ENCODE data around the gene WAPL. TPM values are rescaled to one million over a fixed set of nuclear protein-coding genes. Genes with fewer than 3 reads are reported as not detected.
A peak's percentile ranks its signal among the peaks of the same experiment; 100 is the strongest.

Gene WAPL
- polyA plus RNA-seq, 1 experiment = 24.5 TPM

- Histone ChIP-seq H3K9me3 (ENCODE audit: control insufficient read depth, insufficient read depth, low read length) (no peaks in the 10 kb centered on the region), H3K27me3 (ENCODE audit: control insufficient read depth, insufficient read depth, low read length) (no peaks in the 10 kb centered on the region), H3K4me3 (ENCODE audit: low read depth, low read length) (peak overlapping the region; percentile 10; the same call in 1 of the 2 replicates), H3K27ac (ENCODE audit: low read depth, low read length) (no peak overlapping the region)
- CTCF ChIA-PET = no interaction called here
- DNase-seq (ENCODE audit: low read depth, low spot score) = no peak
- peak; percentile 21; the same call in 1 of the 2 replicates for TF ChIP-seq CTCF (IDR thresholded peaks at IDR 0.05; ENCODE audit: low read depth, low read length)
- POLR2A ChIA-PET = no interaction called here
Observed at GRCh38 chr10:86523348-86523747, 1.8 kb upstream of the WAPL start.

GRCh38 chr10:86522510-86522855 lies 891 bp upstream of the WAPL start:
- TF ChIP-seq CTCF (IDR thresholded peaks at IDR 0.05; ENCODE audit: low read depth, low read length) = no peak
- Histone ChIP-seq H3K27ac (ENCODE audit: low read depth, low read length) (peak overlapping the region; percentile 11), H3K27me3 (ENCODE audit: control insufficient read depth, insufficient read depth, low read length) (no peaks in the 10 kb centered on the region), H3K9me3 (ENCODE audit: control insufficient read depth, insufficient read depth, low read length) (no peaks in the 10 kb centered on the region), H3K4me3 (ENCODE audit: low read depth, low read length) (peak overlapping the region; percentile 87)
- DNase-seq (ENCODE audit: low read depth, low spot score) = no peak
- ChIA-PET POLR2A (interaction anchor here (1.9 kb wide), 1 partner anchor 15 kb away, joined by 6 read pairs; no protein-coding TSS in a partner anchor), CTCF (interaction anchor here (0.6 to 2.0 kb wide), 5 partner anchors 63 to 1245 kb away, joined by 3 to 7 read pairs (median 4); no protein-coding TSS in a partner anchor)

GRCh38 chr10:86520871-86521677 lies 518 bp downstream of the WAPL start:
- Histone ChIP-seq H3K9me3 (ENCODE audit: control insufficient read depth, insufficient read depth, low read length) (no peaks in the 10 kb centered on the region), H3K27me3 (ENCODE audit: control insufficient read depth, insufficient read depth, low read length) (no peaks in the 10 kb centered on the region), H3K27ac (ENCODE audit: low read depth, low read length) (peak overlapping the region; percentile 69), H3K4me3 (ENCODE audit: low read depth, low read length) (peak overlapping the region; percentile 83)
- CTCF ChIA-PET = interaction anchor here (0.6 to 2.0 kb wide), 3 partner anchors 62 to 122 kb away, joined by 4 to 7 read pairs (median 4); no protein-coding TSS in a partner anchor
- POLR2A ChIA-PET = interaction anchor here (1.9 kb wide), 1 partner anchor 14 kb away, joined by 6 read pairs; no protein-coding TSS in a partner anchor
- DNase-seq (ENCODE audit: low read depth, low spot score) = no peak
- TF ChIP-seq CTCF (IDR thresholded peaks at IDR 0.05; ENCODE audit: low read depth, low read length) = no peak

- Histone ChIP-seq H3K9me3 (ENCODE audit: control insufficient read depth, insufficient read depth, low read length) (no peaks in the 10 kb centered on the region), H3K27me3 (ENCODE audit: control insufficient read depth, insufficient read depth, low read length) (no peaks in the 10 kb centered on the region), H3K27ac (ENCODE audit: low read depth, low read length) (no peak overlapping the region), H3K4me3 (ENCODE audit: low read depth, low read length) (no peak overlapping the region)
- CTCF ChIA-PET = no interaction called here
- TF ChIP-seq CTCF (IDR thresholded peaks at IDR 0.05; ENCODE audit: low read depth, low read length) = no peak
- POLR2A ChIA-PET = no interaction called here
- no peak for DNase-seq (ENCODE audit: low read depth, low spot score)
Observed at GRCh38 chr10:86518781-86519180, 2.8 kb downstream of the WAPL start.

GRCh38 chr10:86512137-86512536 lies 9.5 kb downstream of the WAPL start:
- CTCF ChIA-PET = no interaction called here
- no peak for DNase-seq (ENCODE audit: low read depth, low spot score)
- H3K27me3 ChIP-seq (ENCODE audit: control insufficient read depth, insufficient read depth, low read length) = no peaks in the 10 kb centered on the region
- no peak for TF ChIP-seq CTCF (IDR thresholded peaks at IDR 0.05; ENCODE audit: low read depth, low read length)
- no peak overlapping the region for H3K4me3 ChIP-seq (ENCODE audit: low read depth, low read length)
- no peaks in the 10 kb centered on the region for H3K9me3 ChIP-seq (ENCODE audit: control insufficient read depth, insufficient read depth, low read length)
- POLR2A ChIA-PET = no interaction called here
- no peak overlapping the region for H3K27ac ChIP-seq (ENCODE audit: low read depth, low read length)

Measured in AG04450 (cell line).